Activated CD4-positive, alpha-beta T cell treated with anti-CD3 and anti-CD28 coated beads, Interleukin-2, amount 50 U/mL, for 4 hours (primary cell): ENCODE measurements around the gene ACSL3.

ENCODE experiments used
- DNase-seq, 2 experiments: peaks; one replicate each; pipeline ENCODE4 v3.0.0-alpha.2; 2020

ACSL3 gene

DNA sequence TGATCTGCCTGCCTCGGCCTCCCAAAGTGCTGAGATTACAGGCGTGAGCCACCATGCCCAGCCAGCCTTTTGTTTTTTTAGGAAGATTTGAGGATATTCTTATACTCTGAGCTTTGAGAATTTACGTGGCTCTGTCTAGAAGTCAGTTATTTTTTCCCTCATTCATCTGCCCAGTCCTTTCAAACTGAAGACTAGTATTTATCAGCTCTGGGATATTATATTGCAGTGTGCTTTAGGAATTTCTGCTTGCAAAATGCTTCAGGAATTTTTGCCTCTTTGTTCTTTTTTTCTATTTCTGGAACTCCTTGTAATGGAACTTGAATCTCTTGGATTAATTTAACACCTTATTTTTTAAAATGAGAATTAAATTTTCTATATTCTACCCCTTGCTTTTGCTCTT is 22.6 kb downstream of the ACSL3 start:
- no peak for DNase-seq

DNA sequence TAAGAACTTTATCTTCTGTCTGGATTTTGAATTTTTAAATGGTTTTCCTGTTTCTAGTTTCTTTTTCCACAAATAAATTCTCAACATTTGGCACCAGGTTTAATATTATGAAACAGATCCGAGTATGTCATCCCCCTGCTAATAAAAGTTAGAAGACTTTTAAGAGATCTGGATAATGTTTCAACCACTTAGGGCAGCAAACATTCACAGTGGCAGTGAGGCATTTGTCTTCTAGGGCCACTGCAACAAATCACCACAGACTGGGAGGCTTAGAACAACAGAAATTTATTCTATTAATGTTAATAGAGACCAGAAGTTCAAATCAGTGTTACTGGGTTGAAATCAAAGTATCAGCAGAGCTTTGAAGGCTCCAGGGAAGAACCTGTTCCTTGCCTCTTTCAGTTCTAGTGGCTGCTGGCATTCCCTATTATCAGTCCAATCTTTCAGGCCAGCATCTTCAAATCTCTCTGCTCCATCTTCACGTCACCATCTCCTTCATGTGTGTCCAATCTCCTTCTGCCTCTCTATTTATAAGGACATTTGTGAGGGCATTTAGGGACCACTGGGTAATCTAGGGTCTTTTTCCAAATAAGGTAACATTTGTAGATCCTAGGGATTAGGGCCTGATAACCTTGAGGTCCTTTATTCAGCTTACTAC is 23.4 kb downstream of the ACSL3 start:
- no peak for DNase-seq

DNA sequence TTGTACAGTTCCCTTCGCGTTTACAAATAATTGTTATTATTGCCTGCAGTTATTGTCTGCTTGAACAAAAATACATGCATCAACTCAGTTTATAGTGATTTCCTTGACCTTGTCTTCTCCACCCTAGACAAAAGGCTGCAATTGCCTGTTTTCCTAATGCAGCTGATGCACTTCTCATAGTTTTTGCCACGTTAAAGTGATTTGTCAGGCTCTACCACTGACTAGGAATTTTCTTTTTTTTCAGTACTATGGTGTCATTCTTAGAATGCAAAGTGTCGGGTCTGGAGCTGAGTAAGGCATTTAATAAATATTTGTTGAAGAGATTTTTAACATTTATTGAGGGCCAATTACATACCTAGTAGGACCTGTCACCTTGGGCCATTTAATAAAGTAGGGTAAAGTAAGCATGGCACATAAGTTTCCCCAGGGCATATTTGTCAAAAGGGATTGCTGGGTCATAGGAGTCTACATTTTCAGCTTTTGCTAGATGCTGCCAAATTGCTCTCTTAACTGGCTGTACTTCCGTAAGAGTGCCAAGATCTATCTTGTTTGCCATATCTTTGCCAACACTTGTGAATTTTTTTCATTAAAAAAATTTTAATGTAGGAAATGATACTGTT is 24.1 kb downstream of the ACSL3 start:
- no peak for DNase-seq

DNA sequence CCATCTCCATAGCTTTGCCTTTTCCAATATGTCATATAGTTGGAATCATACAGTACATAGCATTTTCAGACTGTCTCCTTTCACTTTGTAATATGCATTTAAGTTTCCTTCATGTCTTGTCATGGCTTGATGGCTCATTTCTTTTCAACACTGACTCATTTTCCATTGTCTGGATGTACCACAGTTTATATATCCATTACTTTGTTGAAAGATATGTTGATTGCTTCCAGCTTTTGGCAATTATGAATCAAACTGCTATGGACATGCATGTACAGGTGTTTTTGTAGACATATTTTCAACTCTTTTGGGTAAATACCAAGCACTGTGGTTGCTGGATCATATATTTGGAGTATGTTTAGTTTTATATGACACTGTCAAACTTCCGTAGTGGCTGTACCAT is 26.3 kb downstream of the ACSL3 start:
- no peak for DNase-seq

DNA sequence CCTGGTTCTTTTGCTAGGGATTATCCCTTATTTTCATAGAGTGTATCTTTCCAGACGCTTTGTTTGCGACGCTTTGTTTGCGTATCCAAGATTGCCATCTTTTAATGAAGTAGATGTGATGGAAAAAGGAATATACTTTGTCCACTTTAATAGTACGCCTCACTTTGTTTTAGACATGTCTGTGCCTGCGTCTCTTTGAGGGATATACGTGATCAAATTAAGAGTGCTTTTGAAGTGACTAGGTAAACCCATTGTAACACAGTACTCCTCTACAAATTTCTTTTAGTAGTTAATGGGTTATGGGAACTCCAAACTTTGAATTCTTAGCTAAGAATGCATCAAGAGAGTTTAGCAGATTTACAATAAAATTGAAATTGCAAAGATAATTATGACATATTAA is 27.9 kb downstream of the ACSL3 start:
- no peak for DNase-seq

DNA sequence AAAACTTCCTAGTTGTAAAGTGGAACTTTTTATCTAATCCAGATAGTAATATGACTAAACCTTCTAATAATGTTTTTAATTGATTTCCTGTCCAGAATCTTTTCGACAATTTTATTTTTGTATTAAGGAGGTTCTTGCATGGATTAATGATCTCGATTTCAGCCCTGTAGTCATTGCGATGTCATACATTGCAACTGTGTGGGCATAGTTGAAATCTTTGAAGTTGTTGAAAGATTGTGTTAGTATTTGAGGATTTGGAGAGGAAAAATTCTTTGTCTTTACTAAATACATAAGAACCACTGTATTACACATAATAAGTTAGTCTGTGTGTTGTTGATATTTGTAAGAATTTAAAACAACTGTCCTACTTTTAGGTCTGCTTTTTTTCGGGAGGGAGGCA is 31.1 kb downstream of the ACSL3 start:
- DNase-seq, result no peak

DNA sequence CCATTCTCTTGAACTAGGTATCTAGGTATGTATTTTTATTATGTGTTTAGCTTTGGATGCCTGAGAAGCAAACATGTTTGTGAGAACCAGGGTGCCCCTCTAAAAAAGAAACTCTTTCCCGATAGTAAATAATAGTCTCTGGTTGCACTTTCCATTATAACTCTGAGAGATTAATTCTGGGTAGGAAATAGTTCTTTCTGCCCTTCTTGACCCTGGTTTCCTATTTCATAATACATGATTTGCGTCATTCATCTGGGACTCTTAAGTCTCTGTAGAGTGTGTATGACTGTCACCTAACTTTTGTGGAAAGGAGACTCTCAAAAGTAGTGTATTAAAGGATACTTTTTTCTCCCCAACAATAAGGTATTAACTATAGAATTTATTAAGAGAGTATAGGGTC is 31.5 kb downstream of the ACSL3 start:
- no peak for DNase-seq

DNA sequence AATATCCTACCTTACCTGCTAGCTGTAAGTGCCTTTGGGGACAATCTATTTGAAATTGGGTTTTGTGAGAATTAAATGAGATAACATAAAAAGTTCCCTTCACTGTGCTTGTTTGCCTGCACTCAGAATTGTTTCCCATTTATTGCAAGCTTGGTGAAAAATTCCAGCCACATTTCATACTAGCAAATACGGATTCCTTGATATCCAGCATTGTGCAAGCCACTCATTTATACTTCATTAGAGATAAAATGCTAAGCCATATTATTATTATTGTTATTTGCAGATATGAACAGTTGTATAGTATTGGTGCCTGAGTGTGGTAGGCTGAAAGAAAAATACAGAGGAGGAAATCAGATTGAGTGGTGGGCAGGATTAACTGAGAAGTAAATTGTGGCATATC is 31.9 kb downstream of the ACSL3 start:
- no peak for DNase-seq

DNA sequence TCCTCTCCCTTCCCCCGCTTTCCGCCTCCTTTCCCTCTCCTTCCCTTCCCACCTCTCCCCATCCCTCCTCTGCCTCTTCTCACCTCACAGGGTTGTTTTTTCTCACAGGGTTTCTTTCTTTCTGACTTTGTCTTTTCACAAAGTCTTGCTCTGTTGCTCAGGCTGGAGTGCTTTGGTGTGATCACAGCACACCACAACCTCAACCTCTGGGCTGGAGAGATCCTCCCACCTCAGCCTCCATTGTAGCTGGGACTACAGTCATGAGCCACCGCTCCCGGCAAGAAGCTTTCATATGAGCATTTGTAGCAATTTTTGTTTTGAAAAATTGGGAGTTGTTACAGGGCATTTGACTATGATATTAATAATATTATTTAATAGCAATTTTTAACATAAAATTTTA is 32.9 kb downstream of the ACSL3 start:
- DNase-seq, result no peak

DNA sequence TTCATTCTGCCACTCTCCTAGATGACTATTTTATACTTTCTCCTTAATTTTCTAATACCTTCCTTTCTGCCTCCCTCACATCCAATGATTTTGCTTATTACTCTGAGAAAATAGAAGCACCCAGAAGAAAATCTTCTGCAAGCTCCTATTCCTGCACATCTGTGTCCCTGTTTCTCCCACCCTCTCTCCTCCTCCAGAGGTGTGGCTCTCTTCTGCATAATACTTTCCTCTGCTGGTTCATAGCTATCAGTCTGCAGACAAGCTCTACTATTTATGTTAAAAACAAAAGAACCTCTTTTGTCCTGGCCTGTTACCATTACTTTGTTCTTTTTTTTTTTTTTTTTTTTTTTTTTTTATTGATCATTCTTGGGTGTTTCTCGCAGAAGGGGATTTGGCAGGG is 34.3 kb downstream of the ACSL3 start:
- no peak for DNase-seq

DNA sequence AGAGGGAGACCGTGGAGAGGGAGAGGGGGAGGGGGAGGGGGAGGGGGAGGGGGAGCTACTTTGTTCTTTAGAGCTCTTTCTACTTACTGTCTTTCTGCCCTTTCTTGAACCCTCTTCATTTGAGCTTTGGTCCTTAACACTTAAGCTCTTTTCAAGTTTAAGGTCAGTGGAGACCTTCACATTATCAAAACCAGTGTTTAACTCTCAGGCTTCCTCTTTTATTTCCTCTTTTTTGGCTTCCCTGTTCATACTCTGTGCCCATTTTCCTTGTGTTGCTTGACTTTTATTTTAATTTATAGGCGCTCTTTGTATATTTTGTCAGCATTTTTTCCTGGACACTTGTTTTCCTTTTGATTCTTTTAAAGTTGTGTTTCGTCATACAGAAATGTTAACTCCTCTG is 37.1 kb downstream of the ACSL3 start:
- no peak for DNase-seq

DNA sequence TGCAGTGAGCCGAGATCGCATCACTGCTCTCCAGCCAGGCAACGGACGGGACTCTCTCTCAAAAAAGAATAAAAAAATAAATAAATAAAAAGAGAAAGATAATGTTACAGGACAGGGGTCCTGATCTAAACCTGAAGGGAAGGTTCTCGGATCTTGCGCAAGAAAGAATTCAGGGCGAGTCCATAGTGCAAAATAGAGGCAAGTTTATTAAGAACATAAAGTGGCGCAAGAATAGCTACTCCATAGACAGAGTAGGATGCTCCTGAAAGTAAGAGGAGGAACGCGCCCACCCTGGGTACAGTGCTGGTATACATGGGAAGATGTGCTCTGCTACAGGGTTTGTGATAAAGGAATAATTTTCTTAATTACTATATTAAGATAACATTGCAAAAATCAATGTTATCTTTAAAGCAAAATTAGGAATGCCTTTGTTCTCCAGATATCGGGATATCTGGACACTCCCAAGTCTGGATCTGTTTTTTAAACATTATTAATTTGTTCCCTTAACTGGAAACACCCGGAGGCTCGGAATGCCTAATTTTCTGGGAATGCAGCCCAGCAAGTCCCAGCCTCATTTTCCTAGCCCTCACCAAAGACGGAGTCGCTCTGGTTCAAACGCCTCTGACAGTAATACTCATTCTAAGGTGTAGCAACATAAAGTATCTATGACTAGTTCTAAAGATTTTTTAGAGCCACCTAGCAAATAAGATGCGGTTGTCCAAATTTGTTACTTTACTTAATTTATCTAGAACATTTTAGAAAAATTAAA is 38.8 kb downstream of the ACSL3 start:
- DNase-seq, result no peak

DNA sequence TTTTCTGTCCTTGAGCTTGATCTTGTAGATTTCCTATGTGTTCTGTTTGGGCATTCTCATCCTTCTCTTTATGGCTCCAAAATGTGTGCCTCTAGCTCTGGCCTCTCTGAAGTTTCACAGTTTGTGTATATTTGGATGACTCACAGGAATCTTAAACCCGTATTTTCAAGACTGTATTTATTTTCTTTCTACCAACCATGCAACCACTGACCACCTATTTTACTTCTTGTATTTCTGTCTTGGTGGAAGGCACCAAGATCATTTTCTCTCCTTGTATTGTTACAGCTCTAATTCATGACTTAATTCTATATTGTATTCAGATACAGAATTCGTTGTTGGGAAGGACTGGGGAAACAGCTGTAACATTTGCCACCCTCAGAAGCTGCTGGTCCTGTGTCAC is 39.5 kb downstream of the ACSL3 start:
- DNase-seq, result no peak

DNA sequence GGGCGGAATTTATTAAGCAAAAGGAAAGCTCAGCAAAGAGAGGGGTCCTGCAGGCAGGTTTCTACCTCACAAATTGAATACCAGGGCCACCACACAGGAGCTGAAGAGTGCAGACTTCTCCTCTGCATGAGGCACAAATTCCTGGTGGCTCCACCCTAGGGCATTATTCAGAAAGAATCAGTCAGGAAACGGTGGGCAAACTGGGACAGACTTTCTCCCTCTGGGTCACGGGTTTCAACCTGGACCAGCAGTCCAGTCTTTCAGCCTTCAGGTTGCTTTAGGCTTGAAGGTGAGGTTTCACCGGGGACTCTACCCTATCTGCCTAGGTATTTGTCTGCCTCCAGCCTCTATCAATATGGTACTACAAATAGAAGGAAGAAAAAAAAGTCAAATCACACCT is 41.8 kb downstream of the ACSL3 start:
- DNase-seq, result no peak

DNA sequence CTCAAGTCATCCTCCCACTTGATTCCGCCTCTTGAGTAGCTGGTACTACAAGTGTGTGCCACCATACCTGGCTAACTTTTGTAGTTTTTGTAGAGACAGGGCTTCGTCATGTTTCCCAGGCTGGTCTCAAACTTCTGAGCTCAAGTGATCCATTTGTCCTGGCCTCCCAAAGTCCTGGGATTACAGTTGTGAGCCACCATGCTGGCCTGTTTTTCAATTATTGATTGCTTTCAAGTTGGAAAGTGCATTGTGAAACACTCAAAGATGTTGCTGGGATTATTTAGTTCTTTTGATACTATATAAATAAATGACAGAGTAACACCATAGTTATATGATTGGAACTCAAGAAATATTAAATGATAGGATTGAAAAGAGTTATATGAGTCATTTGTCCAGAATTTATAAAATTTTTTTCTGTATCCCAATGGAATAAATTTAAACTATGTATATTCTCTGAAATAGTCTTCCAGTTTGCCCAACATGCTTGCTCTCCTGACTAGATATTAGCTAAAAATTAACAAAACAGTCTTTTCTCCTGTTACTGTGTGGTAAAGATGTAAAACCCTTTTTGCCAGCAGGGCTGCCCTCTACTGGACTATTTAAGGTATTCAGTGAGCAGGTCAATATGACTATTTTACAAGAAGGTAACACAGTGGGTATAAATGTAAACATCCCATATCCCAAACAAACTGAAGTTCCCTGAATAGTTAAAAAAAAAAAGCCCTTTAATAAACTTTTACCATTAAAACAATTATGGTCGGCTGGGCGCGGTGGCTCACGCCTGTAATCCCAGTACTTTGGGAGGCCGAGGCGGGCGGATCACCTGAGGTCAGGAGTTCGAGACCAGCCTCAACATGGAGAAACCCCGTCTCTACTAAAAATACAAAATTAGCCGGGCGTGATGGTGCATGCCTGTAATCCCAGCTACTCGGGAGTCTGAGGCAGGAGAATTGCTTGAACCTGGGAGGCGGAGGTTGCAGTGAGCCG is 42.7 kb downstream of the ACSL3 start:
- peak; percentile 16 to 18 for DNase-seq

DNA sequence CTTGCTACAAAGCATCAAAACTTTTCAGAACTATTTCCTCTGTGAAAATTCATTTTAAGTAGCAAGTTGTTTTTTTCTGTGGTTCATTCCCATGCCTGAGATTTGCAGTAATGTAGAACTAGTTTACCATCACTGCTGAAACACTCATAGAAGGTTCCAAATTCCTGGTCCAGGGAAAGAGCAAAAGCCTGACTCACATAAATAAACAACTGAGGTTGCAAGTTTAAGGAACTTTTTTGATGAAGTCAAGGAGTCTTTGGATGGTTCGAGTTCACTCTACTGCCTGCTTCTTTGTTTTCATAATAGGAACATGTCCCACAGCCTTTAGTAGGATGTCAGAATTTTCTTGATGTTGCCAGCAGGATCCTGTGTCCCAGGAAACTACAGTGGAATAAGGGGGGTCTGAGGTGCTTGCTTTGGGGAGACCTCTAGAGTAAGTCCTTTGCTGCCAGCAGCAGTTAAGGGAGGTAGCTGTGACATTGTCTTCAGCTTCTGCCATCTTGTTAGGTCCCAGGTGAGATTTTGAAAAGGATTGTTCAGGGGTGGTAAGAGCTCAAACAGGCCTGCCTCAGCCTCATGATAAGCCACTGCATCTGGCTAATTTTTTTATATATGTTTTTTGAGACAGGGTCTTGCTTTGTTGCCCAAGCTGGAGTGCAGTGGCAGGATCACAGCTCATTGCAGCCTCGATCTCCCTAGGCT is 43.9 kb downstream of the ACSL3 start:
- no peak for DNase-seq

DNA sequence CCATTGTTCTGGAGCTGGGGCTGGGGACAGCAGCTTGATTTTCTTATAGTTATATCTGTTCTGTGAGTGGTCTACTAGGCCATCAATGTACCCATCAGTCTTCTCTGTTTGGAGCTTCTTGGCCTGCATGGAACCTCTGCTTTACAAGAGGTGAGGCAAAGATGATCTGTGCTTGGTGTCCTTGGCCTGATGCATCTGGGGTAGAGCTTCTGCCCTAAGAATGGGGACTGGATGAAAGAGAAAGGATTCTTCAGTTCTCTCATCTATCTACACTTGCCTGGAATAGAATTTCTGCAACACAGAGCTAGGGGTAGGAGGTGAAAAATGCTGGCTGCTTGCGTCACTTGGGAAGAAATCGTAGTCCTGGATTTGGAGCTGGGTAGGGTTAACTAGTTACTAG is 46.2 kb downstream of the ACSL3 start:
- no peak for DNase-seq

DNA sequence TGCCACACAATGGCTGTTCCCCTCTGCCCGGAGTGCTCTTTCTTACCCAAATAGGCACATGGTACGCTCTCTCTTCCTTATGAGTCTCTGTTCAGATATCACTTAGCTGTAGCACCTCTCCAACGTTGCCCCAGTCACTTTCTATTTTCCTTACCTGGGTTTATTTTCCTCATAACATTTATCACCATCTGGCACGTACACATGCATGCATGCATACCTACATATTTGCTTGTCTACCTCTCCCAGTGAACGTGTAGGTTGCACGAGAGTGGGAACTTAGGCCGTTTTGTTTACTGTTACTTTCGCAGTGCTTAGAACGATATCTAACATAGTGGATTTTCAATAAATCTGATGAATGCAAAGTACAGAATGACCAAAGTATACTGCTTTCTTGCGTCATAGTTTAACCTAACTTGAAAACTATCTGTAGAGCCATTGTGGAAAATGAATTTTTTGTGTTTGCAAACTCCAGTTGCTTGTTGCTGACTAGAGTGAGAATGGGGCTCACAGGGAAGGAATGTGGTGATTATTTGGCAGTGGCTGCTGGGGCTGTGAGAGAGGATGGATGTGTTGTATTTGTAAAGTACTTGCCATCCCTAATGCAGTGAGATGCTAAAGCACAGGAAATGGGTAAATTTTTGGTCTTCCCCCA is 47.1 kb downstream of the ACSL3 start:
- no peak for DNase-seq

DNA sequence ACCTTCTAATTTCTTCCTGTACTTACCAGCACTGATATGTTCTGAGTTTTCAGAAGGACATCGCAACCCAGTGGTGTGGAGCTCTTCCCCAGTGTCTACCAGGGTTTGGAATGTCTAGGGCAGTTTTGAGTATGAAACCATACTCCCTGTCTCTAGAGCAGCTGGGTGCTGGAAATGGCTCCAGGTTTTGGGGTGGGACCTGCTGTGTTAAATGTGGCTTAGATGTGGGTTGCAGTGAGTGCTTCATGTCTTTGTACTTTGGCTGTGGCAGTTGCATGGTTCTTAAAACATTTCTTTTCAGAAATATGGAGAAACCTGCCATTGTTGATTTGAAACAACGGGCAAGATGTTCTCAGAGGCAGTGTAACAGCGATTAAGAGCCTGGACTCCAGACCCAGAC is 48.5 kb downstream of the ACSL3 start:
- DNase-seq, result no peak

DNA sequence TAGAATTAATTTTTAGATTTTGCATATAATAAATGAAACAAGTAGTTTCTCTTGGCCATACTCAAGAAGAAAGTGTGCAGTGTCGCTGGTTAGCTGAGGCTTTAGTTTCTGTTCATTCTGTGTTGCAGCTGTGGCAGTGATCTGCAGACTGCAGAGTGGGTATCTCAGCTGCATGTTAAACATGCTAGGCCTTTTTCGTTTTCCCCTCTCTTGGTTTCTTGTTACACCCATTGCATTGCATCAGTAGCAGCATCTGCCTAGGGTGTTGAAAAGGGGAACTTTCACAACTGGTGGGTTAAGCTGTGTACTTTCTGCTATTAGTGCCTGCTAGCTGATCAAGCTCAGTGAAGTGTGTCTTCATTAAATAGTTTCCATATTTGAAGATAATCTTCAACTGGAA is 51.3 kb downstream of the ACSL3 start:
- no peak for DNase-seq

DNA sequence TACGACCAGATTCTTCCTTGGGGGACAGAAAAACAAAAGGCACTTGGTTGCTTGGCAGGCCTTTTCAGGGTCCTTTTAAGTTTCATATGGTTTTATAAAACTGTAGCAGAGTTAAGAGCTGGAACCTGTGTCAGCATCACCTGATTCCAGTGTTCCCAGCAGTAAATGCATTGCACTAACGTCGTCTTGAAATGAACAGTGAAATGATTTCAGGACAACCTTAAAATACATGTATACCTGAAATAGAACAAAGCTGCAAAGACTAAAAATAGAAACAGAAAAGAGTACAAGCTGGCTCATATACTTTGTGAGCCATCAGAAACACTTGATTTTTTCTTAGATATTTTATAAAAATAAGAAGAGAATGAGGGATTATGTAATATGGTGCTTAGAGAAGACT is 51.9 kb downstream of the ACSL3 start:
- DNase-seq, result no peak
